HEK293 (cell line): ENCODE measurements around the gene DGKD.

ENCODE experiments used
- CTCF ChIA-PET: fragments of 350-600 bp; formaldehyde crosslinking; extraction: SDS; loops from one replicate; lab custom pipeline; 2021; ENCODE audit warnings: antibody characterized with exemption; lab: Yijun Ruan, JAX
- POLR2A ChIA-PET: fragments of 300-600 bp; formaldehyde crosslinking; extraction: SDS; loops from one replicate; lab custom pipeline; 2020; ENCODE audit warnings: antibody characterized with exemption, inconsistent platforms; lab: Yijun Ruan, JAX
- H3K27ac ChIP-seq: fragments of 200-500 bp; sonication (Bioruptor generic); 2 replicates; pipeline ENCODE4 v1.5.1; 2014; ENCODE audit warnings: low read depth, low read length, control low read depth, inconsistent platforms; ENCODE audit errors: extremely low read depth
- H3K36me3 ChIP-seq, 2 experiments: fragments of 200-500 bp in 1 of 2; sonication (Bioruptor generic) in 1 of 2; 1 replicate in 1 of 2; 2 replicates in 1 of 2; pipeline ENCODE4 v1.5.1; 2014 to 2017; ENCODE audit warnings: inconsistent platforms in 2 of 2, low read length in 2 of 2; ENCODE audit not compliant: control insufficient read depth in 2 of 2, insufficient read depth in 1 of 2
- H3K4me1 ChIP-seq: fragments of 200-500 bp; sonication (Bioruptor generic); 2 replicates; pipeline ENCODE4 v1.5.1; 2014; ENCODE audit warnings: mild to moderate bottlenecking, low read length, inconsistent platforms; ENCODE audit not compliant: control insufficient read depth, insufficient read depth
- H3K4me3 ChIP-seq: 2 replicates; pipeline ENCODE4 v1.5.1; 2011; ENCODE audit warnings: low read depth, mild to moderate bottlenecking, control low read depth, low read length, moderate library complexity
- H3K9me3 ChIP-seq: fragments of 200-500 bp; sonication (Bioruptor generic); 2 replicates; pipeline ENCODE4 v1.5.1; 2014; ENCODE audit warnings: low read depth, low read length, inconsistent platforms; ENCODE audit not compliant: control insufficient read depth, insufficient read depth
- CTCF ChIP-seq: fragments of 450-650 bp; formaldehyde crosslinking; IDR thresholded peaks from 2 replicates; pipeline ENCODE4 v1.5.1; 2016; ENCODE audit warnings: missing biosample characterization, missing genetic modification characterization
- HOXC10 ChIP-seq: sonication (generic); formaldehyde crosslinking; IDR thresholded peaks from 2 replicates; pipeline ENCODE4 v1.8.1; 2023; ENCODE audit warnings: mild to moderate bottlenecking, missing genetic modification reagents
- SP2 ChIP-seq: fragments of 450-650 bp; formaldehyde crosslinking; IDR thresholded peaks from 2 replicates; pipeline ENCODE4 v1.5.1; 2016; ENCODE audit warnings: missing biosample characterization, missing genetic modification characterization
- ZBTB17 ChIP-seq: fragments of 450-650 bp; formaldehyde crosslinking; IDR thresholded peaks from 2 replicates; pipeline ENCODE4 v1.5.1; 2016; ENCODE audit warnings: missing biosample characterization, missing genetic modification characterization
- ZBTB21 ChIP-seq: fragments of 450-650 bp; formaldehyde crosslinking; IDR thresholded peaks from 2 replicates; pipeline ENCODE4 v1.5.1; 2017; ENCODE audit warnings: missing biosample characterization, missing genetic modification characterization
- ZNF146 ChIP-seq: fragments of 450-650 bp; formaldehyde crosslinking; IDR thresholded peaks from 2 replicates; pipeline ENCODE4 v1.5.1; 2016; ENCODE audit warnings: missing biosample characterization, missing genetic modification characterization
- ZNF26 ChIP-seq: fragments of 450-650 bp; formaldehyde crosslinking; IDR thresholded peaks from 2 replicates; pipeline ENCODE4 v1.5.1; 2016; ENCODE audit warnings: missing biosample characterization, missing genetic modification characterization
- ZNF354C ChIP-seq: fragments of 450-650 bp; formaldehyde crosslinking; IDR thresholded peaks from 2 replicates; pipeline ENCODE4 v1.5.1; 2016; ENCODE audit warnings: missing biosample characterization, missing genetic modification characterization, low read depth, borderline replicate concordance
- ZNF366 ChIP-seq: fragments of 450-650 bp; formaldehyde crosslinking; conservative IDR thresholded peaks from 2 replicates; pipeline ENCODE4 v1.5.1; 2016; ENCODE audit warnings: missing biosample characterization, missing genetic modification characterization
- ZNF558 ChIP-seq: fragments of 450-650 bp; formaldehyde crosslinking; IDR thresholded peaks from 2 replicates; pipeline ENCODE4 v1.5.1; 2016; ENCODE audit warnings: missing biosample characterization, missing genetic modification characterization
- ZNF623 ChIP-seq: fragments of 450-650 bp; formaldehyde crosslinking; IDR thresholded peaks from 2 replicates; pipeline ENCODE4 v1.5.1; 2016; ENCODE audit warnings: missing biosample characterization, missing genetic modification characterization
- ZNF670 ChIP-seq: fragments of 450-650 bp; formaldehyde crosslinking; IDR thresholded peaks from 2 replicates; pipeline ENCODE4 v1.5.1; 2016; ENCODE audit warnings: missing biosample characterization, missing genetic modification characterization, low read depth
- ZNF701 ChIP-seq: fragments of 450-650 bp; formaldehyde crosslinking; IDR thresholded peaks from 2 replicates; pipeline ENCODE4 v1.5.1; 2016; ENCODE audit warnings: missing biosample characterization, missing genetic modification characterization
- ZSCAN16 ChIP-seq: fragments of 450-650 bp; formaldehyde crosslinking; IDR thresholded peaks from 2 replicates; pipeline ENCODE4 v1.5.1; 2016; ENCODE audit warnings: missing biosample characterization, missing genetic modification characterization

DGKD gene

DNA sequence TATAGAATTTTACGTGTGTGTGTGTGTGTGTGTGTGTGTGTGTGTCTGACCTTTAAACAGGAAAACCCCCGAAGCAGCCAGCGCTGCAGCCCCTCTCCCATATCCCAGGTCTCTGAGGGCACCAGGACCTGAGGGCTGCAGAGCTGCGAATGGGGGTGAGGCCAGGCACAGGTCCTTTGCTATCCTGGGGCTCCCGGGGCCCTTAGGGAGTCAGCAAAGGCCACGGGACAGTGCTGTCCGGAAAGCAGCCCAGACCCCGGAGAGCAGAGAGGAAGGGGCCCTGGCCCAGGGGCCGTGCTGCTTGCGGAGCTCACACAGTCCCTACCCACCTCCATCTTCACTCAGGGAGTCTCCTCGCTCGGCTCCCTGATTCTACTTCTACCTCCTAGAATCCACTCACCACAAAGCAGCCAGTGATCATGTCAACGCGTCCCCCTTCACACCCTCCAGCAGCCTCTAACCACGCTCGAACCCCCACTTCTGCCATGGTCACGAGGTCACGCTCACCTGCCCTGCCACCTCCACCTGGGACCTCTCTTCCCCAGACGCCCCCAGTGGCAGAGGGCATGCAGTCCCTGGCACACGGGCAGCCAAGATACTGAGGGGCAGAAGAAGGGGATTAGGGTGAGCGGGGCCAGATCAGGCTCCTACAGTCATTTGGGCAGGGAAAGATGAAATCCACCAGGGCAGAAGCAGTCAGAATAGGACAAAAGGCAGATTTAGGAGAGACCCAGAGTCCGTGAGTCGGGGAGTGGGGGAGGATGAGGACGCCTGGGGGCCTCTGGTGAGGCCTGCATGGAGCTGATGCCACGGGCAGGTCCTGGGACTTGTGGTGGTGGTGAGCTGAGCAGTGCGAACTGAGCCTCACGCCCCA is 125.6 kb downstream of the DGKD start:
- H3K27ac ChIP-seq, result no peak overlapping the region
- peaks cover 6 to 87% of the 10 kb centered on the region in 2 experiments; a peak in 2 of 3 replicates for H3K36me3 ChIP-seq
- H3K4me3 ChIP-seq, result no peak overlapping the region
- POLR2A ChIA-PET, result no interaction called here
- no peaks in the 10 kb centered on the region for H3K9me3 ChIP-seq
- CTCF ChIA-PET, result no interaction called here
- TF ChIP-seq ZNF623 (tag by site-specific recombination), result no peak
- no peak for TF ChIP-seq ZNF558 (tag by site-specific recombination)
- TF ChIP-seq ZNF701 (tag by site-specific recombination), result no peak
- no peak for TF ChIP-seq SP2
- TF ChIP-seq HOXC10 (CRISPR knock-in tag), result no peak
- TF ChIP-seq ZNF146 (tag by site-specific recombination), result no peak
- TF ChIP-seq ZNF354C (tag by site-specific recombination), result no peak
- TF ChIP-seq, all 188 proteins: peak for 0
- H3K4me1 ChIP-seq, result no peaks in the 10 kb centered on the region

GRCh38 chr2:233480490-233481202 is 126.4 kb downstream of the DGKD start:
- ChIA-PET CTCF (interaction anchor here (0.7 kb wide), 1 partner anchor 808 kb away, joined by 3 read pairs; no protein-coding TSS in a partner anchor), POLR2A (no interaction called here)

More at GRCh38 chr2:233480490-233481202, 126.4 kb downstream of the DGKD start:
- Histone ChIP-seq H3K27ac (no peak overlapping the region), H3K9me3 (no peaks in the 10 kb centered on the region), H3K4me3 (no peak overlapping the region), H3K4me1 (no peaks in the 10 kb centered on the region)
- no peak for TF ChIP-seq ZBTB21 (tag by site-specific recombination)
- no peak for TF ChIP-seq ZNF366 (tag by site-specific recombination)
- no peak for TF ChIP-seq ZNF26 (tag by site-specific recombination)
- TF ChIP-seq ZBTB17 (tag by site-specific recombination), result no peak
- TF ChIP-seq ZNF670, result no peak
- TF ChIP-seq CTCF (tag by site-specific recombination), result no peak
- TF ChIP-seq ZSCAN16, result no peak
- TF ChIP-seq, all 188 proteins: peak for 0
- peaks cover 6 to 95% of the 10 kb centered on the region in 2 experiments; a peak in 2 of 3 replicates for H3K36me3 ChIP-seq
